Subcutaneous adipose tissue (tissue), 4 donors: ENCODE data around the gene THSD7A. TPM values are rescaled to one million over a fixed set of nuclear protein-coding genes. Genes with fewer than 3 reads are reported as not detected.

Experiments
- total RNA-seq, 4 donors: library from RNA; depleted of rRNA; stranded (reverse); fragments of >200 nt; gene quantifications; one replicate each; pipeline ENCODE4 v1.1.0, GENCODE V29; 2016
- TF ChIP-seq, protein P1 (sequence below): fragments of 450-650 bp; IDR thresholded peaks from one replicate; pipeline ENCODE4 v1.5.1; 2016; ENCODE audit warnings: low read depth, mild to moderate bottlenecking, control low read depth, antibody characterized with exemption, moderate library complexity

Gene THSD7A
- total RNA-seq, 4 donors from 2014 or later = 2.0 to 11.1 (median 7.4) TPM

- TF ChIP-seq, protein P1, sequence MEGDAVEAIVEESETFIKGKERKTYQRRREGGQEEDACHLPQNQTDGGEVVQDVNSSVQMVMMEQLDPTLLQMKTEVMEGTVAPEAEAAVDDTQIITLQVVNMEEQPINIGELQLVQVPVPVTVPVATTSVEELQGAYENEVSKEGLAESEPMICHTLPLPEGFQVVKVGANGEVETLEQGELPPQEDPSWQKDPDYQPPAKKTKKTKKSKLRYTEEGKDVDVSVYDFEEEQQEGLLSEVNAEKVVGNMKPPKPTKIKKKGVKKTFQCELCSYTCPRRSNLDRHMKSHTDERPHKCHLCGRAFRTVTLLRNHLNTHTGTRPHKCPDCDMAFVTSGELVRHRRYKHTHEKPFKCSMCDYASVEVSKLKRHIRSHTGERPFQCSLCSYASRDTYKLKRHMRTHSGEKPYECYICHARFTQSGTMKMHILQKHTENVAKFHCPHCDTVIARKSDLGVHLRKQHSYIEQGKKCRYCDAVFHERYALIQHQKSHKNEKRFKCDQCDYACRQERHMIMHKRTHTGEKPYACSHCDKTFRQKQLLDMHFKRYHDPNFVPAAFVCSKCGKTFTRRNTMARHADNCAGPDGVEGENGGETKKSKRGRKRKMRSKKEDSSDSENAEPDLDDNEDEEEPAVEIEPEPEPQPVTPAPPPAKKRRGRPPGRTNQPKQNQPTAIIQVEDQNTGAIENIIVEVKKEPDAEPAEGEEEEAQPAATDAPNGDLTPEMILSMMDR = no peak
Measured at GRCh38 chr7:11330208-11330607, 501.8 kb downstream of the THSD7A start.

DNA sequence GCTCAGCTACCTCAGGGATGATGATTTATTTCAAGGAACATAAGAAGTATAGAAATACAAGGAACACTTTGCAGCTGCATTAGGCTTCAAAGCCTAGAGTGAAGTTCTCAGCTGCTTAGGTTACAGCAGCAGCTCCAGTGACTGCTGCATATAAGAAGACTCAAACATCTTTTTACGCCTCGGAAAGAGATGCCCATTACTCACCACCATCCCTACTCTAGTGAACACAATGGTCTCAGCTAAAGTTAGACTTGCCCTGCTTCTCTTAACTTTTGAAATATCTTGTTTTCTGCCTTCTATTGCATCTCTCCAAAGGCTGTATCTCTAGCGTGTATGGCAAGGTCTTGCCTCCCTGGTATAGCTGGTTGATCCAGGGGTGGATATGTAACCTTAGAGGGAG, 502.4 kb downstream of the THSD7A start:
- TF ChIP-seq, protein P1 = no peak

- TF ChIP-seq, protein P1 = no peak
Measured at GRCh38 chr7:11328309-11328708, 503.7 kb downstream of the THSD7A start.

GRCh38 chr7:11327633-11328032, 504.4 kb downstream of the THSD7A start:
- TF ChIP-seq, protein P1 = no peak
